ENCODE data around the gene OXSR1. TPM values are rescaled to one million over a fixed set of nuclear protein-coding genes. Genes with fewer than 3 reads are reported as not detected.

OXSR1 gene
- total and polyA plus RNA-seq, 2 of the 13 experiments (the other 11 are each of a cell fraction or from before 2014, with no cell fraction given): 27.4 to 32.6 TPM

- TF ChIP-seq ZNF770 (CRISPR knock-in tag; IDR thresholded peaks at IDR 0.05) (no peak), ELF4 (CRISPR knock-in tag; IDR thresholded peaks at IDR 0.05; ENCODE audit: borderline replicate concordance) (no peak), ZNF367 (CRISPR knock-in tag; IDR thresholded peaks at IDR 0.05; ENCODE audit: borderline replicate concordance) (no peak), SIX4 (CRISPR knock-in tag; IDR thresholded peaks at IDR 0.05) (peak; percentile 34; the same call in 1 of the 2 replicates), ZNF281 (CRISPR knock-in tag; IDR thresholded peaks at IDR 0.05; ENCODE audit: borderline replicate concordance) (peak; percentile 61; the same call in 1 of the 2 replicates), BCL6 (CRISPR knock-in tag; IDR thresholded peaks at IDR 0.05) (peak; percentile 83), SMYD3 (CRISPR knock-in tag; IDR thresholded peaks at IDR 0.05) (peak; percentile 80), ZNF749 (CRISPR knock-in tag; IDR thresholded peaks at IDR 0.05; ENCODE audit: borderline replicate concordance) (no peak), RCOR2 (CRISPR knock-in tag; IDR thresholded peaks at IDR 0.05) (peak; percentile 83; the same call in 1 of the 2 replicates), SIN3B (IDR thresholded peaks at IDR 0.05; ENCODE audit: low read length) (no peak), RAD51 (IDR thresholded peaks at IDR 0.05; ENCODE audit: borderline replicate concordance) (no peak), HNRNPL (IDR thresholded peaks at IDR 0.05; ENCODE audit: low read depth, low read length) (no peak), GATAD2A (CRISPR knock-in tag; IDR thresholded peaks at IDR 0.05) (peak; percentile 92), RARA (CRISPR knock-in tag; IDR thresholded peaks at IDR 0.05) (peak; percentile 83), NKX3-1 (CRISPR knock-in tag; IDR thresholded peaks at IDR 0.05) (no peak), ZNF260 (CRISPR knock-in tag; IDR thresholded peaks at IDR 0.05; ENCODE audit: borderline replicate concordance, low read depth) (no peak), ZSCAN9 (CRISPR knock-in tag; IDR thresholded peaks at IDR 0.05; ENCODE audit: borderline replicate concordance) (peak; percentile 79; the same call in 1 of the 2 replicates), ZNF792 (CRISPR knock-in tag; IDR thresholded peaks at IDR 0.05) (0 out of 2 replicates have a peak, but pooled peaks have one; percentile 64), ETS1 (CRISPR knock-in tag; IDR thresholded peaks at IDR 0.05) (no peak)
- TF ChIP-seq, protein P1, sequence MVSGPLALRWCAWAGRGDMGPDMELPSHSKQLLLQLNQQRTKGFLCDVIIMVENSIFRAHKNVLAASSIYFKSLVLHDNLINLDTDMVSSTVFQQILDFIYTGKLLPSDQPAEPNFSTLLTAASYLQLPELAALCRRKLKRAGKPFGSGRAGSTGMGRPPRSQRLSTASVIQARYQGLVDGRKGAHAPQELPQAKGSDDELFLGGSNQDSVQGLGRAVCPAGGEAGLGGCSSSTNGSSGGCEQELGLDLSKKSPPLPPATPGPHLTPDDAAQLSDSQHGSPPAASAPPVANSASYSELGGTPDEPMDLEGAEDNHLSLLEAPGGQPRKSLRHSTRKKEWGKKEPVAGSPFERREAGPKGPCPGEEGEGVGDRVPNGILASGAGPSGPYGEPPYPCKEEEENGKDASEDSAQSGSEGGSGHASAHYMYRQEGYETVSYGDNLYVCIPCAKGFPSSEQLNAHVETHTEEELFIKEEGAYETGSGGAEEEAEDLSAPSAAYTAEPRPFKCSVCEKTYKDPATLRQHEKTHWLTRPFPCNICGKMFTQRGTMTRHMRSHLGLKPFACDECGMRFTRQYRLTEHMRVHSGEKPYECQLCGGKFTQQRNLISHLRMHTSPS (CRISPR knock-in tag; IDR thresholded peaks at IDR 0.05; ENCODE audit: low read depth): no peak; the same call in 1 of the 2 replicates
- TF ChIP-seq, protein P2, sequence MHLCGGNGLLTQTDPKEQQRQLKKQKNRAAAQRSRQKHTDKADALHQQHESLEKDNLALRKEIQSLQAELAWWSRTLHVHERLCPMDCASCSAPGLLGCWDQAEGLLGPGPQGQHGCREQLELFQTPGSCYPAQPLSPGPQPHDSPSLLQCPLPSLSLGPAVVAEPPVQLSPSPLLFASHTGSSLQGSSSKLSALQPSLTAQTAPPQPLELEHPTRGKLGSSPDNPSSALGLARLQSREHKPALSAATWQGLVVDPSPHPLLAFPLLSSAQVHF (CRISPR knock-in tag; IDR thresholded peaks at IDR 0.05): peak; percentile 34; the same call in 1 of the 2 replicates
Measured at GRCh38 chr3:38133557-38134405, 31.6 kb upstream of the OXSR1 start (continued).
